K562 (cell line): ENCODE results near the gene TMEM267. TPM values are rescaled to one million over a fixed set of nuclear protein-coding genes. Genes with fewer than 3 reads are reported as not detected.
A peak's percentile ranks its signal among the peaks of the same experiment; 100 is the strongest.

Experiments used
- ATAC-seq: fragments of 200-7000 bp; cut with Tn5 transposase; 3 replicates; pipeline ENCODE4 v1.9.1; 2020; ENCODE audit warnings: moderate library complexity
- BruUV-seq: library from RNA; stranded (reverse); fragments of 400-500 nt; replicated peaks from 2 replicates; lab custom pipeline; 2021; lab: Mats Ljungman, UMichigan
- CTCF ChIA-PET: fragments of 300-600 bp; formaldehyde crosslinking; extraction: SDS; loops from one replicate; lab custom pipeline; 2021; ENCODE audit warnings: low intra/inter-chr PET ratio; lab: Yijun Ruan, JAX
- POLR2A ChIA-PET: fragments of 300-600, 350-650 bp; sonication (Branson Sonifier 250); formaldehyde crosslinking; extraction: SDS; loops from one replicate; lab custom pipeline; 2021; ENCODE audit warnings: antibody characterized with exemption, inconsistent platforms; lab: Yijun Ruan, JAX
- DNase-seq, 4 experiments: peaks; one replicate each; pipeline versions ENCODE4 v3.0.0 to v3.0.0-alpha.2; 2011 to 2018; ENCODE audit warnings: low spot score in 3 of 4, mixed read lengths in 3 of 4; ENCODE audit errors: extremely low read depth in 1 of 4
- FAIRE-seq: peaks from 2 replicates; lab custom pipeline; 2011; peaks lifted over from hg19 to GRCh38; lab: Jason Lieb, UNC
- H2AFZ ChIP-seq: 2 replicates; pipeline ENCODE4 v1.6.0; 2011; ENCODE audit warnings: low read depth, low read length, control low read depth, inconsistent platforms
- H3K27ac ChIP-seq: fragments of 200-600 bp; 3 replicates; pipeline ENCODE4 v1.8.0; 2011; ENCODE audit warnings: low read depth, mild to moderate bottlenecking, control low read depth, inconsistent platforms, low read length, moderate library complexity, mixed read lengths; ENCODE audit errors: extremely low read depth
- H3K27me3 ChIP-seq, 2 experiments: fragments of 300-600 bp in 1 of 2; 2 replicates in 1 of 2; 3 replicates in 1 of 2; pipeline versions ENCODE4 v1.6.0 to v1.8.0; 2011; ENCODE audit warnings: inconsistent platforms in 2 of 2, low read length in 2 of 2, mild to moderate bottlenecking in 1 of 2, mixed read lengths in 1 of 2, moderate library complexity in 1 of 2; ENCODE audit not compliant: control insufficient read depth in 2 of 2, insufficient read depth in 2 of 2
- H3K36me3 ChIP-seq: fragments of 300-600 bp; 3 replicates; pipeline ENCODE4 v1.8.0; 2011; ENCODE audit warnings: mild to moderate bottlenecking, low read length, inconsistent platforms; ENCODE audit not compliant: control insufficient read depth, insufficient read depth
- H3K4me1 ChIP-seq, 2 experiments: fragments of 200-600 bp in 1 of 2; replicated peaks in 1 of 2; 2 replicates in 1 of 2; 3 replicates in 1 of 2; pipeline versions ENCODE4 v1.5.1 to v1.8.0; 2011; ENCODE audit warnings: inconsistent platforms in 2 of 2, low read length in 2 of 2, mild to moderate bottlenecking in 1 of 2, mixed read lengths in 1 of 2, moderate library complexity in 1 of 2; ENCODE audit not compliant: control insufficient read depth in 2 of 2, insufficient read depth in 2 of 2
- H3K4me2 ChIP-seq: 2 replicates; pipeline ENCODE4 v1.6.1; 2011; ENCODE audit warnings: low read length, control low read depth, inconsistent platforms, mixed read lengths; ENCODE audit not compliant: insufficient read depth
- H3K4me3 ChIP-seq: fragments of 200-600 bp; sonication (generic), shearing (Covaris generic); 2 replicates; pipeline ENCODE4 v1.5.1; 2016; ENCODE audit warnings: control low read depth, inconsistent platforms
- H3K79me2 ChIP-seq: fragments of 200-600 bp; 3 replicates; pipeline ENCODE4 v1.8.0; 2011; ENCODE audit warnings: low read length, inconsistent platforms; ENCODE audit not compliant: control insufficient read depth, insufficient read depth
- H3K9ac ChIP-seq, 2 experiments: 2 replicates each; pipeline versions ENCODE4 v1.6.0 to v1.6.1; 2011; ENCODE audit warnings: low read depth in 2 of 2, low read length in 2 of 2, control low read depth in 1 of 2, inconsistent platforms in 1 of 2, mild to moderate bottlenecking in 1 of 2, mixed read lengths in 1 of 2; ENCODE audit not compliant: insufficient read depth in 1 of 2
- H3K9me1 ChIP-seq: one replicate; pipeline ENCODE4 v1.6.0; 2011; ENCODE audit warnings: inconsistent platforms, mild to moderate bottlenecking, low read length, moderate library complexity; ENCODE audit not compliant: control insufficient read depth, insufficient read depth
- H3K9me3 ChIP-seq: replicated peaks from 2 replicates; pipeline ENCODE4 v1.5.1; 2011; ENCODE audit warnings: low read depth, low read length, inconsistent platforms; ENCODE audit not compliant: control insufficient read depth, insufficient read depth
- H4K20me1 ChIP-seq: replicated peaks from 2 replicates; pipeline ENCODE4 v1.6.1; 2011; ENCODE audit warnings: low read length, inconsistent platforms, mixed read lengths; ENCODE audit not compliant: control insufficient read depth, insufficient read depth
- ARHGAP35 ChIP-seq: fragments of 450-650 bp; IDR thresholded peaks from 2 replicates; pipeline ENCODE4 v1.6.1; 2018; ENCODE audit not compliant: partially characterized antibody
- WGBS: fragments of 100-300 bp; shearing (Covaris generic); methylation state at CpG from one replicate; pipeline ENCODE4 v1.1.6; 2016; ENCODE audit warnings: low coverage, mixed read lengths; ENCODE audit not compliant: insufficient coverage; ENCODE audit errors: missing lambda C conversion rate; 5-methylcytosine and 5-hydroxymethylcytosine counted together
- in situ Hi-C: fragments of 300-500 bp; cut with MboI; formaldehyde crosslinking; loops from 4 replicates; pipeline ENCODE4 v1.15.0; 2018; ENCODE audit warnings: inconsistent platforms, mixed read lengths
- intact Hi-C: fragments of 100-400 bp; cut with micrococcal nuclease; formaldehyde crosslinking; loops from 2 replicates; pipeline ENCODE4 v1.14.2; 2022
- polyA plus RNA-seq, 8 experiments: library from polyadenylated mRNA; depleted of rRNA in 4 of 8; stranded (reverse) in 5 of 8; unstranded in 3 of 8; fragments of >200 nt; fragmentation: Nextera tagmentation in 2 of 8; fragmentation: Illumina TruSeq in 1 of 8; extraction: Ambion mirVana in 2 of 8; extraction: Trizol in 1 of 8; gene quantifications; 2 replicates each; pipeline versions ENCODE4 v1.2.1 to v1.2.3, GENCODE V29; 2011 to 2014; ENCODE audit warnings: inconsistent platforms in 1 of 8, missing spikeins in 1 of 8
- total RNA-seq, 7 experiments: library from RNA; depleted of rRNA in 6 of 7; stranded (reverse); fragments of >200 nt in 6 of 7; fragmentation: Illumina TruSeq in 2 of 7; extraction: Trizol in 2 of 7; gene quantifications; 2 replicates each; pipeline versions ENCODE4 v1.2.1 to v1.2.3, GENCODE V29; 2011 to 2021; ENCODE audit warnings: low replicate concordance in 1 of 7
- TF ChIP-seq, protein P1 (sequence below): fragments of 250-450 bp; sonication (Bioruptor Pico); IDR thresholded peaks from 2 replicates; pipeline ENCODE4 v1.4.0; 2020; ENCODE audit warnings: mild to moderate bottlenecking, moderate library complexity, borderline replicate concordance
- TF ChIP-seq, protein P2 (sequence below): IDR thresholded peaks from 2 replicates; pipeline ENCODE4 v1.6.1; 2016; ENCODE audit warnings: missing genetic modification characterization, missing compliant biosample characterization

TMEM267 gene
- total and polyA plus RNA-seq, 9 of the 15 experiments (the other 6 are each of a cell fraction or from before 2014, with no cell fraction given) = 8.1 to 61.1 (median 17.8) TPM

DNA sequence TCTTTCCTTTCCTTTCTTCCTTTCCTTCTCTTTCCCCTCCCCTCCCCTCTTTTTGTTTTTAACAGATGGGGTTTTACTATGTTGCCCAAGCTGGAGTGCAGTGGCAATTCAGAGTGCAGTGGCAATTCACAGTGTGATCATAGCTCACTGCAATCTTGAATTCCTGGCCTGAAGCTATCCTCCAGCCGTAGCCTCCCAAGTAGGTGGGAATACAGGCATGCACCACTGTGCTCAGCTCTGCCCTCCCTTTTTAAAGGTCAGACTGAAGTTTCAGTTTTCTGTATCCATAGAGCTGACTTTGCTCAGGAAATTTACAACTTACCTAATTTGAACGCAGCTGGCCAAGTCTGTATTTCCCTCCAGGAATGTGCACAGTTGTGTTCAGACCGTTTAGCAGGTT, 72.2 kb downstream of the TMEM267 start:
- POLR2A ChIA-PET = interaction anchor here (0.6 to 2.7 kb wide), 7 partner anchors 9 to 360 kb away, joined by 3 to 13 read pairs (median 3); partner anchors contain the start of genes C5orf34, HMGCS1 and TMEM267
- peaks cover 3% of the 10 kb centered on the region for H3K9me1 ChIP-seq
- ATAC-seq = no peak
- H3K4me1 ChIP-seq = peaks cover 7 to 11% of the 10 kb centered on the region in 2 experiments
- no peaks in the 10 kb centered on the region for H3K27me3 ChIP-seq
- DNase-seq = no peak
- H3K36me3 ChIP-seq = no peaks in the 10 kb centered on the region
- intact Hi-C loops (no loop called here), in situ Hi-C loops (no loop called here)
- 43% methylated on average over 3 of the region's 3 CpGs for WGBS
- no peaks in the 10 kb centered on the region for H4K20me1 ChIP-seq
- no peak for FAIRE-seq
- H3K9me3 ChIP-seq = no peaks in the 10 kb centered on the region
- BruUV-seq = no TSS peak
- H3K9ac ChIP-seq = no peak overlapping the region; a peak in 1 of 4 replicates
- peak overlapping the region; percentile 36; the same call in 1 of the 2 replicates for H2AFZ ChIP-seq
- H3K79me2 ChIP-seq = no peaks in the 10 kb centered on the region
- H3K27ac ChIP-seq = no peak overlapping the region
- no peak overlapping the region for H3K4me2 ChIP-seq
- H3K4me3 ChIP-seq = no peak overlapping the region
- CTCF ChIA-PET = no interaction called here
- TF ChIP-seq, protein P1, sequence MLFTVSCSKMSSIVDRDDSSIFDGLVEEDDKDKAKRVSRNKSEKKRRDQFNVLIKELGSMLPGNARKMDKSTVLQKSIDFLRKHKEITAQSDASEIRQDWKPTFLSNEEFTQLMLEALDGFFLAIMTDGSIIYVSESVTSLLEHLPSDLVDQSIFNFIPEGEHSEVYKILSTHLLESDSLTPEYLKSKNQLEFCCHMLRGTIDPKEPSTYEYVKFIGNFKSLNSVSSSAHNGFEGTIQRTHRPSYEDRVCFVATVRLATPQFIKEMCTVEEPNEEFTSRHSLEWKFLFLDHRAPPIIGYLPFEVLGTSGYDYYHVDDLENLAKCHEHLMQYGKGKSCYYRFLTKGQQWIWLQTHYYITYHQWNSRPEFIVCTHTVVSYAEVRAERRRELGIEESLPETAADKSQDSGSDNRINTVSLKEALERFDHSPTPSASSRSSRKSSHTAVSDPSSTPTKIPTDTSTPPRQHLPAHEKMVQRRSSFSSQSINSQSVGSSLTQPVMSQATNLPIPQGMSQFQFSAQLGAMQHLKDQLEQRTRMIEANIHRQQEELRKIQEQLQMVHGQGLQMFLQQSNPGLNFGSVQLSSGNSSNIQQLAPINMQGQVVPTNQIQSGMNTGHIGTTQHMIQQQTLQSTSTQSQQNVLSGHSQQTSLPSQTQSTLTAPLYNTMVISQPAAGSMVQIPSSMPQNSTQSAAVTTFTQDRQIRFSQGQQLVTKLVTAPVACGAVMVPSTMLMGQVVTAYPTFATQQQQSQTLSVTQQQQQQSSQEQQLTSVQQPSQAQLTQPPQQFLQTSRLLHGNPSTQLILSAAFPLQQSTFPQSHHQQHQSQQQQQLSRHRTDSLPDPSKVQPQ = no peak
- TF ChIP-seq, protein P2, sequence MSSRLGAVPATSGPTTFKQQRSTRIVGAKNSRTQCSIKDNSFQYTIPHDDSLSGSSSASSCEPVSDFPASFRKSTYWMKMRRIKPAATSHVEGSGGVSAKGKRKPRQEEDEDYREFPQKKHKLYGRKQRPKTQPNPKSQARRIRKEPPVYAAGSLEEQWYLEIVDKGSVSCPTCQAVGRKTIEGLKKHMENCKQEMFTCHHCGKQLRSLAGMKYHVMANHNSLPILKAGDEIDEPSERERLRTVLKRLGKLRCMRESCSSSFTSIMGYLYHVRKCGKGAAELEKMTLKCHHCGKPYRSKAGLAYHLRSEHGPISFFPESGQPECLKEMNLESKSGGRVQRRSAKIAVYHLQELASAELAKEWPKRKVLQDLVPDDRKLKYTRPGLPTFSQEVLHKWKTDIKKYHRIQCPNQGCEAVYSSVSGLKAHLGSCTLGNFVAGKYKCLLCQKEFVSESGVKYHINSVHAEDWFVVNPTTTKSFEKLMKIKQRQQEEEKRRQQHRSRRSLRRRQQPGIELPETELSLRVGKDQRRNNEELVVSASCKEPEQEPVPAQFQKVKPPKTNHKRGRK (tag) = peak; percentile 30; the same call in 1 of the 2 replicates
- TF ChIP-seq ARHGAP35 = peak; percentile 24
- TF ChIP-seq, all 486 proteins: peak for 2
